HG03196 (cell line): ENCODE data around the gene ATP10A.

ENCODE experiments used
- ATAC-seq: cut with Tn5 transposase; IDR thresholded peaks from one replicate; pipeline ENCODE4 v1.9.1; 2021; ENCODE audit not compliant: unreplicated experiment

ATP10A gene

DNA sequence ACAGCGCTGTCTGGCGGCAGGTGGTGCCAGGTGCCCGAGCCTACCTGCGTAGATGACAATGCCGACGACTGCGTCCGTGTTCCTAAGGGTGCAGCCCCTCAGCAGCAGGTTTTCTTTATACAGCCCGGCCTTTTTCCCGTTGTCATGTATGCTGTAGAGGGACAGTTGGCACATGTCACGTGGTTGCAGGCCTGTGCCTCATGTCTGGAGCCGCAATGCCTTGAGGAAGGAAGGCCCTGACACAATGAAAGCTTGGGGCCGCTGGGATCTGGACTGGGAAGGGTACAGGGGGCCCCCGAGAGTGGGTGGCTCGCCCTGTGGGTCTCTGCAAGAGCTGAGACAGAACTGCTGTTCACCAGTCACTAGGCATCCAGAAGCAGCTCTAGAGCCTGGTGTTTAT is 136.0 kb downstream of the ATP10A start:
- ATAC-seq: no peak

DNA sequence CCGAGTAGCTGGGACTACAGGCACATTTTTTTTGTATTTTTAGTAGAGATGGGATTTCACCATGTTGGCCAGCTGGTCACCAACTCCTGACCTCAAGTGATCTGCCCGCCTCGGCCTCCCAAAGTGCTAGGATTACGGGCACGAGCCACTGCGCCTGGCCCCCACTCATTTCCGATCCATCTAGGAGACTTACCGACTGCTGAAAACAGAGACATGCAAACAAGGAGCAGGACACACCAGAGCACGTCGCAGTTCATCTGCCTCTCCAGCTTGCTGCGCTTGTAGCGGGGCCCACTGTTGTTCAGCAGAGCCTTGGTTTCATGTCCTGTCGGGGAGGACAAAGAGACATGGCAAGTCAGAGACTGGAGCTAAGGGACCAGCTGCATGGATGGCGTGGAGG is 137.4 kb downstream of the ATP10A start:
- no peak for ATAC-seq

DNA sequence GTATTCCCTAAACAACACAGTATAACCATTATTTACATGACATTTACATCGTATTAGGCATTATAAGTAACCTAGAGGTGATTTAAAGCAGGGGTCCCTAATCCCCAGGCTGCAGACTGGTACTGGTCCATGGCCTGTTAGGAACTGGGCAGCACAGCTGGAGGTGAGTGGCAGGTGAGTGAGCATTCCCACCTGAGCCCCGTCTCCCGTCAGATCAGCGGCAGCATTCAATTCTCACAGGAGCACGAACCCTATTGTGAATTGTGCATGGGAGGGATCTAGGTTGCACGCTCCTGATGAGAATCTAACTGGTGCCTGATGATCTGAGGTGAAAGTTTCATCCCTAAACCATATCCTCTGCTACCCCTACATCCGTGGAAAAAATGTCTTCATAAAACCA is 138.2 kb downstream of the ATP10A start:
- ATAC-seq: no peak

DNA sequence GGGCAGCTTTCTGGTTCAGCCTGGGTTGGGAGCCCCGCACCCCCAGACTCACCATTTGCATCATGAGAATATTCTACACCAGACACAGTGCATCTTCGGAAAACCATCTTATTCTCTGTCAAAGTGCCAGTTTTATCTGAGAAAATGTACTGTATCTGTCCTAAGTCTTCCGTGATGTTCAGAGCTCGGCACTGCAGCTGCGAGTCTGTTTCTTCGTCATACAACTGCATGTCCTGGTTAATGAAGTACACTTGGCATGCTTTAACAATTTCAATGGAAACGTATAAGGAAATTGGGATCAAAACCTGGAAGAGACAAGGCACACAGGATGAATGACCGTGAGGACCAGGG is 141.5 kb downstream of the ATP10A start:
- no peak for ATAC-seq

DNA sequence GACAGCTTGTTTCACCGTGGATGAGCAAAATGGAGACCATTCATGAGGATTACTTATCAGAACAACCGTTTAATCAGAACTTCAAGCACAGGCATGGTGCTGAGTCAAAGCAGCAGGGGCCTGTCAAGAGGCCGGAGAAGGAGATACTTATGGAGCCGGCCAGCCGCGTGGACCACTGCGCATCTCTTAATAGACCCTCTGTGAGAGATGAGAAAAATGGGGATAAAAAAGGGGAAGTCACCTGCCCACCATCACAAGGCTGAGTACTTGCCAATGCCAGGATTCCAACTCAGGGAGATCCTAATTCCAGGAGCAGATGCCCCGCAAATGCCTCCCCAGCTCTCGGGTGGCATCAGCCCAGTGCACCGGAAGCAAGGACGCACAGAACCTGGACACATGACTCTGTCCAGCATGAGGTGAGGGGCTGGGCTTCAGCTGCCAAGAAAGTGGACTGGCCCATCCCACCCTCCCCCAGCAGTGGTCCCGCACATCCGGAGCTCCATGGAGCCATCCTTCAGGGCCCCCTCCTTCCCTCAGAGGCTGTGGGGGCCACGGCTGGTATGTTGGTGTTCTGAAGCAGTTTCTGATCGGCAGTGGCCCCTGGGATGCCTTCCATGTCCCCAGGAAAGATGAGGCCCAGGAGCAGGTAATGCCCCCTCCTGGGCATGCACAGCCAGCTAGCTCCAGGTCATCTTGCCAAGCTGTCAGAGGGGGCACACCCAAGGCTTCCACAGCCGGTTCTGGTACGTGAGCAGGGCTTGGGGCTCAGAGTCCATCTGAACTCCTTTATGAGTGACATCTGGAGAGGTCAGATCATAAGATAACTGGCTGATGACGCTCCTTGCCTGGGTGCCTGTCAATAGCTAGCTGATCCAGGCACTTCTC is 143.8 kb downstream of the ATP10A start:
- ATAC-seq: no peak

DNA sequence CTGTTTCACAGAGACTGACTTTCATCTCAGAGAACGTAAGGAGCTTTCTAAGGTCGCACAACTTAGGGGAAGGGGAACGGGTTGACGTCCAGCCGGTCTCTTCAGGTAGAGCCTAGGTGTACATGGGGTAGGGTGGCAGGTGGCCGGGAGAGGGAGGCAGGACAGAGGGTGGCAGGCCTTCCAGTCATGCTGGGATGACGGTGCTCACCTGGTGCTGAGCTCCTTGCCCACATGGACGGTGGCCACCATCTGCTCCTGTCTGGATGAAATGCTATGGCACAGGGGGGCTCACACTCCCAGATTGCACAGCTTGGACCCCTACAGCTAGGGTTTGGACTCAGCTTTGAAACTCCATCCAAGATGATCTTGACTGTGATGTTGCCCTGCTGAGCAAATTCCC is 144.5 kb downstream of the ATP10A start:
- ATAC-seq: no peak

DNA sequence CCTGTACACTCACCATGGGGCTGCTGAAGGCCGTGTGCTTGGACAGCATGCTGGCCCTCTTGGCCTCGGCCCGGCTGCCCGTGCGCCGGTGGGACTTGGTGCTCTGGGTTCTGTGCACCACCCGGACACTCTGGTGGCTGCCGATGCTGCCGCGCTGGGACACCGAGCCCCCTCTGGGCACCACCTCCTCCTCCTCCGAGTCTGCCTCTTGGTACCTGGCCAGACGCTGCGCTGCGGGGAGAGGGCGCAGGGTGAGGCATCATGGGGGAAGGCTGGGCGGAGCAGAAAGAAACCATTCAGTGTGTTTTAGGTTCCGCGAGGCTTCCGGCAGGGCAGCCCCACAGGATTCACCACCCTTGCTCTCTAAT is 145.0 kb downstream of the ATP10A start:
- ATAC-seq: no peak

DNA sequence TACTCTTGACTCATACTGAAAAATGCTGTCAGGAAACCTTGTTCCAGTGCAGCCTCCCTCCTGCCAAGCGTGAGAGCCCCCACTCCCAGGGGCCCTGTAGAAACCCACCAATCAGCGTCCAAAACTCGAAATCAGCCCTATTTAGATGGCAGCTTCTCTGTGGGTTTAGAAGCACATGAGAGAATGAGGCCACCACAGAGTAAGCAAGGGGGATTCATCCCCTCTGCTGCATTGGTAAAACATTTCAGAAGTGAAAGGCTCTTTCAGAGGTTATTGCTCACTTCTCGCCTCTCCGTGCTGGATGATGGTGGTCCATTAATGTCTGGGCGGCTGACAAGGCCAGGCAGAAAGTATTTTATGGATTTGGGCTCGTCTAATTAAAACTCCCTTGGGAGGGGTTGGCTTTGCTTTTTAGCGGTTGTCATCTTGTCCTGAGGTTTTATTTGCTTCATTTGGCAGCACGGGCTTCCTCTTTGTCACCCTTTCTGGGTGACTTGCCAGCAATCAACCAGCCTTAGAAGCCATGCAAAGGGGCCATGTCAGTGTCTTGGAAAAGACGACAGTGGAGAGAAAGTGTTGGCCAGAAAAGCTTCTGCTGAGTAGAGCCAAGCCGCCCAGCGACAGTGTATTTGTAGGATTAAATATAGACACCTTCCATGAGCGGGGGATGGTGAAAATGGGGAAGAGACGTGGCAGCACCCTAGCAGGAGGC is 145.5 kb downstream of the ATP10A start:
- ATAC-seq: peak; percentile 59

DNA sequence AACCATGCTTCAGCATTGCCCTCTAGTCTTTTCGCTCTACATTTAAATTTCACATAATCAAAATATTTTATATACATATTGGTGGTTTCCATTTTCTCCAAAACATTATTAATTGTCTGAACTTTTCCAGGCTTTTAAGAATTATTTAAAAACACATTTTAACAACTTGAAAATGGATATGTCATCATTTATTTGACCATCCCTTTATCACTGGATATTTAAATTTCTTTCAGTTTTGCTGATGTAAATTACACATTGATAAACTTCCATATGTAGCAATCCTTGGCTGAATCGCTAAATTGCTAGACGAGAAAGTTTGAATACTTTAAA is 146.0 kb downstream of the ATP10A start:
- no peak for ATAC-seq

DNA sequence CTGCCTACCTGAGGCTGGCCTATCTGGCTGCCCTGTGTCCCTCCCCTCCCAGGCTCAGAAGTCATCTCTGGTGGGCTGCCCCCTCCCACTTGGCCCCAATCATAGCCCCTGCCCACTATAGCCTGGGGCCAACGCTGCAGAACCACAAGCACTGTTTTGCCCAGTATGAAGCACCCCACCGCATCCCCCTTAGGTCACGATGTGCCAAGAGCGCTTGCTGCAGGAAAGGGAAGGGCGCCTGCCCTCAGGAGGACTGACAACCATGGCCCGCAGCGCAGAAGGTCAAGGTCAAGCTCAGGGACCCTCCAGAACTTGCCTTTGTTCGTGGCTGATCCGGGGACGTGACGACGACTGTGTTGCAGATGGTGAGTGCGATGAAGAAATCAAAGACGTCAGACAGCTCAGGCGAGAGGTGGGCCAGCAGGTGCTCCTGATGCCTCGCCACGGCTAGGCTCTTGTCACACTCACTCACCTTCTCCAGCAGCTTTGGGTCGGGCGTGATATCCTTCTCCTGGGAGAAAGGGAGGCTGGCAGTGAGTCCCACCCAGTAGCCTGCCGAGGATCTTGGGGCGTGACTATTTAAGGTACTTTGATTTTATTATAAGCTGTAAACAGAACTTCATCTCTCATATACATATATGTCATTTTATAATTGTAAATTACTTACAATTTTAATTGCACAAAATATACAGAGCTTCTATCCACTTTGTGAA is 146.6 kb downstream of the ATP10A start:
- ATAC-seq: no peak

DNA sequence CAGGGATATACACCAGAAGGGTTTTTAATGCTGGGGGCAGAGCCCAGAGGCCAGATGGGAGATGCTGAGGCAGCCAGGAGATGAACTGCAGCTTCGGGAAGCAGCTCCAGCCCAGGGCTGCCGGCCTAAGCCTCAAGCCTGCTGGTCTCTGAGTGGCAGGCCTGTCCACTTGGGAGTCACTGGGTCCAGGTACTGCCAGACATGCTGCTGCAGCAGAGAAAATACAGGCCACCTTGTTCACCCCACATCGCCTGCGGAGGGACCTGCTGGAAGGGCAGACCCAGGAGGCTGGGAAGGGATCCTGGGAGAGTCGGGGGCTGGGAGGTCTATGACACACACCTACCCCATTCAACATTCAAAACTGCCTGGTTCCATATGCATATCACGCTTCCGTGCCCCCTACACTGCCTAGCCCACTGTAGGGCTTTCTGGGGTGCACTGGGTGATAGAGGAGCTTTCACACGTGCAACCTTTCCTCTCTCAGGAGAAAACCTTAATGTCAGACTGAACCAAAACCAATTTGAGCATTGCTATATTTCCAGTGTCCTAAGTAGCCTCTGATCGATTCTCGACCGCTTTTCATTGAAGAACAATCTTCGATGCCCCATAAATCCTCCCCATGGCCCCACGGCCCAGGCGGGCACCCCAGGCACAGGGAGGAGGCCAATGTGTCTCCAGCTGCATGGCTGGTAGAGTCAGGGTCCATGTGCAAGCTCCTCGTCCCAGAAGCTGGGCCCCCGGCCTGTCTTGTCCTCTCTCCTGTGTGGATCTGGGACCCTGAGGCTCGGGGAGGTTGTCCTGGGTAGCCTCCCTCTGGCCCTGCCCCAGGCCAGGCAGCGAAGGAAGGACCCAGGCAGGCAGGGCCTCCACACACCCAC is 147.4 kb downstream of the ATP10A start:
- ATAC-seq: no peak

DNA sequence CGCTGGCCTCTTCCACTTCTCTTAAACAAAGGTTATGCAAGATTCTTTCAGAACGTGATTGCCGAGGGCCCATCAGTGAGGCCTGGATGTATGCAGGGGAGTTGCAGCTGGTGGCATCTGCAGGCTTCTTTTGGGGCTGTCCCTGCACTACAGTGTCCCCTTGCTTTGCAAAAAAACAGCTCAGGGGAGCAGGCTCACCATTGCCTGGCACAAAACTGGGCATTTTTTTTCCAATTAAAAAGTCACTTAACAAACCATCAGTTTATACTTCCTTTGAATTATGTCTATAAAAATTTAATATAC is 148.6 kb downstream of the ATP10A start:
- ATAC-seq: no peak

DNA sequence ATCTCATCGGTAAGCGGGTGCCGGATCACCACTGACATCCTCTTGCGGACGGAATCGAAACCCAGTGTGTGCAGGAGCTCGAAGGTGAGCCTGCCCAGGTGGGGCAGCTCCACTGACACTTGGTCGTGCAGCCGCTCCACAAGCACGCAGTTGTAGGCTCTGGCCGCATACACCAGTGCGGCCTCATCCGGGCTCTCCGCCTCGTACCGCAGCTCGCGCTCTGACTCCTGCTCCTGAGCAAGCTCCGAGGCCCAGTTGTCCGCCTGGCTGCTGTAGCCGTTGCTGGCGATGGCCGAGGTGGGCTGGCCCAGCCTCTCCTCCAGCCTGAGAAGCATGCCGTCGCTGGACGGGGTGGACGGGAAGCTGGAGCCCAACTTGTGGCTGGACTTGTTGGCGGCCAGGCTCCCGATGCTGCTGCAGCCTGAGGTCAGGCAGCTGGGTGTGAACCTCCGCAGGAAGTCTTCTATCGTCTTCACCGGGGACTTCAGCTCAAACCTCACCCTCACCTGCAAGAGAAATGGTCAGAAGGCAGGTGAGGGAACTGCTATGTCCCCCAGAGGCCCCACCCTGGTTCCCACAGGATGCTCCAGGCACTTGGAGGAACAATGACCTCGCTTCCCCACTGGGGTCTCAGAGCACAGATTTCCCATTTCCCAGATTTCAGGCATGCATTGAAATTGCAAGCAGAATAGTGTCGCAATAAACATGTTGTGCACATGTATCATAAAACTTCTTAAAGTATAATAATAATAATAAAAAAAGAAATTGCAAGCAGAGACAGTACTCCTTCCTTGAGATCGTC is 149.2 kb downstream of the ATP10A start:
- no peak for ATAC-seq

DNA sequence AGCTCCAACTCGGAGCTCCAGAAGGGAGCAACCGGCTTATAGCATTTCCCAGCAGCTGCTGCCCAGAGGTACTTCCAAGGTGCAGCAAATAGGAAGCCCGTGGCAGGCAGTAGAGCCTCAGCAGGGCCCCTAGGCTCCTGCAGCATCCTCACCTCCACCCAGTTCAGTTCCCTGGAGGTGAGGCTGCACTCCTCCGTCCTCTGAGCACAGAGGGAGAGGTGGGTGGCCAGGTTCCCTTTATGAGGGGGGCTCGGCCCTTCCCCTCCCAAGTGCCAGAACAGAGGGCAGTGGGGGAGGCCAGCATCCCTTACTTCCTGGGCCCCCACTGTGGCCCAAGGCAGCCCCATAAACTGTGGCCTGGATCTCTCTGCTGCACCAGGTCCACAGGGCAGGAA is 150.2 kb downstream of the ATP10A start:
- no peak for ATAC-seq

DNA sequence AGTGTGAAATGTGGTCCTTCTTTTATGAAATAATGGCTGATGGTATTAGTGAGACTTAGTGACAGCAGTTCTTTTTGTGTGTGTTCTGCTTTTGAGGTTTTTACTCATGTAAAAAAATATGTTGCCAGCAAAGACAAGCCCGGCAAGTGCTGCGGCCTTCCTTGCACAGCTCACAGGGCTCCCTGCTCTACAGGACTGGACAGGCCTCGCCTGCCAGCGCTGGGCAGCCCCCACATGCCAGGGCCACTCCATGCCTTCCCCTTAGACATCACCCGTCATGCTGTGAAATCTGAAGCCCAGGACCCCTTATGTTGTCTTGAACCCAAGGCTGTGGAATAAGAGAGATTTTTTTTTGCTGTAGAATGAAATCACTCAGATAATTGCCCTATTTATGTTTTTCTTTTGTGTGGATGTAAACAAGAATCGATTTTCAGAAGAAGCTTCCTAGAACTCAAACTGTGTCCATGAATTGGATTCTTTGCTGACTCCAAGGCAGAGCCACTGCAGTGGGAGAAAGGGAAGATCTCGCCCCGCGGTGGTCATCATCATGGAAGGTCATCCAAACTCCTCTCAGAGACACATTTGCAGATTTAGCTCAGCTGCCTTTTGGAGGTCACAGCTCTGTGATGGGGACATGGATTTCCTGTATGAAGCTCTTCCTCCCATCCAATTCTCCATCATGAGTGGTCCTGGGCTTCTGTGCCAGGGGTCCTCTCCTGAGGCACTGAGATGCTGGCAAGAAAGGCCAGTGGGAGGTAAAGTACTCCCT is 150.8 kb downstream of the ATP10A start:
- no peak for ATAC-seq

DNA sequence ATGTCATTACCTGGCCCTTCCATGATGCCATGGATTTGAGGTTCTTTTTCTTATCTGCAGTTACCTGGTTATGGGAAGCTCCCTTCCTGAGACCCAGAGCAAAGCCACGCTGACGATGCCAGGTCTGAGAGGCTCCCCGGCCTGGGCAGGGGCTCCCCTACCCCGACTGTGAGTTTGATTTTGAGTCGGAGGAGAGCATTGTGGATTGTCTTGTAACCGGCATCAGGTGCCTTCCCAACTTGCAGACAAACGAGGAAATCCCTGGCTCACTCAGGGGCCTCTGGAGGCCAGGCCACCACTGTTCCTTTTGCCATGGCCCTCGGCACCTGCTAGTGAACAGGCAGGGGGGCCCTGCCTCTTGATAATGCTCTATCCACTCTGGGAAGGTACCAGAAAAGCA is 151.4 kb downstream of the ATP10A start:
- no peak for ATAC-seq

DNA sequence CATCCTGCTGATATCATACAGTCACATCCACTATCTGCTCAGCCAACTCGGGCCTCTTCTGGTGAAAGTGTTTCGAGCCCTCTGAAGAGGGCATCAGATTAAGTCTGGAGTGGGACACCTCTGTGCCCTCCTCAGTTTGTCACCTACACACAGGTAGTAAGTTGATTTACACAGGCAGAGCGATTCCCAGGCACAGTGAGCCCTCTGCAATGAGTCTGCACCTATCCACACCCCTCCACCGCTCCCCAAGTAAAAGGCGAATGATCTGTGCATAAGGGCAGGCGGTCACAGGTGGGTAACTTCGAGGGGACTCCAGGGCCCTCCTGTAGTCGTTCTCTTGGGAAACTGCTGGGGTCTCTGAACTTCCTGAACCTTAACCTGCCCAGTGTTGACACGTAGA is 152.0 kb downstream of the ATP10A start:
- ATAC-seq: no peak

DNA sequence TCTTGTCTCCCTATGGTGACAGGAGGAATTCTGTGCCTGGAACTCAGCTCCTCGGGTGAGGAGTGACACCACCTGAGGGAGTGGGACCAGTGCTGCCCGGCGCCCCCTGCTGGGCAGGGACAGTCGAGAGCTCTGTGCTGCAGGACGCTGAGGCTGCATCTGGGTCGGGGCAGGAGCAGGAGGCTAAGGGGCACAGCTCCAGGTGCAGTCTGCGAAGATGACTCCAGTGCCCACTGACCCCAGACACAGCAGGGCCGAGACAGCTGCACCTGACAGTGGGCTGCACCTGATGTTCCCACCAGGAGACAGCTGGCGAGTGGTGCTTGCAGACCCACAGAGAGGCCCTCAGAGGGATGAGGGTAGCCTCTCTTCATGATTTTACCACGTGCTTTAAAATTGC is 152.9 kb downstream of the ATP10A start:
- ATAC-seq: no peak

DNA sequence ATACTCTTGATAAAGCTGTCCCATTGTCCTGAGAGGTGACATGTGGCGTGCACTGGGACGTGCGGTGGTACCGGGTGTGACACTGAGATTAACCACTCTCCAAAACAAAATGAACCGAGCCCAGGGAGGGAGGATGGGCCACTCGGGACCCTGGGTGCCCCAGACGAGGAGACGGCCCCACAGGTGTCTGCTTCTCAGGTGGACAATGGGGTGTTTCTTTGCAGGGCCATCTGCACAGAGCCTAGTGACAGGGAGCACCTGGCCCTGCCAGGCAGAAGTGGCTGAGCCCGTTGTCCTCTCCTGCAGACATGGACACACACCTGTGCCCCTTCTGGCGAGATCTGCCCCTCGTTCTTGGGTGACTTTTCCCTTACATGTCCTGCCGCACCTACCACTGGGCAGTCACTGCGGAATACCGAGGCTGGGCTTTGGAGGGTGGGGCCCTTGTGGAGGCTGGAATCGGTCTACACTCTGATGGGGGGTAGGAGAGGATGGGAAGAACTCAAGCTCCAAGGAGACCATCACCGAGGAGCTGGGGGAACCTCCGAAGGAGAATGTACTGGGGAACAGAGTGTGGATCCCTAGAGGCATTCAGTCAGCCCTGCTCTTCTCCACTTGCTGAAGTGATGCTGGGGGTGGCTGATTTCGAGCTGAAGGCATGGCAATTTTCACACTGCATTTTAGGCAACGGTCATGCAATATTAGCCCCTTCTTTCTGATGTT is 153.5 kb downstream of the ATP10A start:
- ATAC-seq: no peak
